Astrocyte (in vitro differentiated cells and primary cell): ENCODE results near the gene ARHGEF10L. TPM values are rescaled to one million over a fixed set of nuclear protein-coding genes. Genes with fewer than 3 reads are reported as not detected.

Experiments
- DNase-seq: peaks from one replicate; pipeline ENCODE4 v3.0.0-alpha.2; 2010; ENCODE audit warnings: low read depth
- FAIRE-seq: peaks from 2 replicates; lab custom pipeline; 2011; peaks lifted over from hg19 to GRCh38; lab: Jason Lieb, UNC
- H2AFZ ChIP-seq: 2 replicates; pipeline ENCODE4 v1.6.0; 2012; ENCODE audit warnings: low read depth, low read length, inconsistent platforms
- H3K27ac ChIP-seq: 2 replicates; pipeline ENCODE4 v1.5.1; 2011; ENCODE audit warnings: low read depth, low read length, inconsistent platforms
- H3K27me3 ChIP-seq: 2 replicates; pipeline ENCODE4 v1.6.0; 2011; ENCODE audit warnings: low read length, inconsistent platforms; ENCODE audit not compliant: insufficient read depth
- H3K36me3 ChIP-seq: 2 replicates; pipeline ENCODE4 v1.5.1; 2011; ENCODE audit warnings: low read length, inconsistent platforms; ENCODE audit not compliant: insufficient read depth
- H3K4me1 ChIP-seq: 2 replicates; pipeline ENCODE4 v1.5.1; 2011; ENCODE audit warnings: low read length, inconsistent platforms; ENCODE audit not compliant: insufficient read depth
- H3K4me2 ChIP-seq: 2 replicates; pipeline ENCODE4 v1.6.0; 2012; ENCODE audit warnings: low read length, inconsistent platforms
- H3K4me3 ChIP-seq: 2 replicates; pipeline ENCODE4 v1.5.1; 2011; ENCODE audit warnings: low read depth, mild to moderate bottlenecking, low read length, inconsistent platforms; ENCODE audit not compliant: insufficient read depth
- H3K79me2 ChIP-seq: 2 replicates; pipeline ENCODE4 v1.6.0; 2012; ENCODE audit warnings: mild to moderate bottlenecking, low read length, inconsistent platforms; ENCODE audit not compliant: insufficient read depth
- H3K9ac ChIP-seq: 2 replicates; pipeline ENCODE4 v1.6.0; 2012; ENCODE audit warnings: mild to moderate bottlenecking, low read length, inconsistent platforms
- H3K9me3 ChIP-seq: 2 replicates; pipeline ENCODE4 v1.5.1; 2012; ENCODE audit warnings: low read depth, mild to moderate bottlenecking, low read length, inconsistent platforms; ENCODE audit not compliant: insufficient read depth
- H4K20me1 ChIP-seq: 2 replicates; pipeline ENCODE4 v1.6.0; 2012; ENCODE audit warnings: low read length, inconsistent platforms; ENCODE audit not compliant: insufficient read depth
- H3K27ac Mint-ChIP-seq: one replicate; pipeline ENCODE4 v1.8.0; 2021; ENCODE audit warnings: mild to moderate bottlenecking, mixed read lengths; ENCODE audit not compliant: unreplicated experiment
- H3K27me3 Mint-ChIP-seq: one replicate; pipeline ENCODE4 v1.8.0; 2021; ENCODE audit warnings: low read depth, mixed read lengths; ENCODE audit not compliant: unreplicated experiment
- H3K36me3 Mint-ChIP-seq: one replicate; pipeline ENCODE4 v1.8.0; 2021; ENCODE audit warnings: low read depth, mixed read lengths; ENCODE audit not compliant: unreplicated experiment
- H3K4me1 Mint-ChIP-seq: one replicate; pipeline ENCODE4 v1.8.0; 2021; ENCODE audit warnings: low read depth, mixed read lengths; ENCODE audit not compliant: unreplicated experiment
- H3K4me3 Mint-ChIP-seq: one replicate; pipeline ENCODE4 v1.8.0; 2021; ENCODE audit warnings: mild to moderate bottlenecking, moderate library complexity, mixed read lengths; ENCODE audit not compliant: unreplicated experiment
- H3K9me3 Mint-ChIP-seq: one replicate; pipeline ENCODE4 v1.8.0; 2021; ENCODE audit warnings: mild to moderate bottlenecking, mixed read lengths; ENCODE audit not compliant: unreplicated experiment
- CTCF ChIP-seq: IDR thresholded peaks from 2 replicates; pipeline ENCODE4 v1.5.1; 2011; ENCODE audit warnings: low read depth, mild to moderate bottlenecking, inconsistent platforms, low read length, moderate library complexity; ENCODE audit not compliant: insufficient read depth
- EZH2 ChIP-seq: IDR thresholded peaks from 2 replicates; pipeline ENCODE4 v1.6.1; 2012; ENCODE audit warnings: mild to moderate bottlenecking, low read length, inconsistent platforms; ENCODE audit not compliant: insufficient read depth
- total RNA-seq: library from RNA; stranded (reverse); gene quantifications from 2 replicates; pipeline ENCODE4 v1.2.1, GENCODE V29; 2021

ARHGEF10L gene
- total RNA-seq, 1 donor from 2014 or later = 14.2 TPM

- H3K4me1 ChIP-seq = no peaks in the 10 kb centered on the region
- H3K36me3 Mint-ChIP-seq = peaks cover 4% of the 10 kb centered on the region
- DNase-seq (no peak), FAIRE-seq (no peak)
- H3K4me3 Mint-ChIP-seq = no peak overlapping the region
- H3K9ac ChIP-seq = no peak overlapping the region
- H3K9me3 ChIP-seq = no peaks in the 10 kb centered on the region
- H2AFZ ChIP-seq = no peak overlapping the region
- no peaks in the 10 kb centered on the region for H3K9me3 Mint-ChIP-seq
- no peak overlapping the region for H3K27ac Mint-ChIP-seq
- no peaks in the 10 kb centered on the region for H3K27me3 ChIP-seq
- H3K27me3 Mint-ChIP-seq = no peaks in the 10 kb centered on the region
- no peaks in the 10 kb centered on the region for H3K36me3 ChIP-seq
- no peak overlapping the region for H3K4me3 ChIP-seq
- no peaks in the 10 kb centered on the region for H3K4me1 Mint-ChIP-seq
- H3K27ac ChIP-seq = no peak overlapping the region
- H4K20me1 ChIP-seq = peaks cover 19% of the 10 kb centered on the region
- H3K79me2 ChIP-seq = no peaks in the 10 kb centered on the region
- TF ChIP-seq EZH2 (no peak), CTCF (no peak)
- no peak overlapping the region for H3K4me2 ChIP-seq
Measured at GRCh38 chr1:17600321-17600720, 60.8 kb downstream of the ARHGEF10L start.

- Mint-ChIP-seq H3K4me1 (no peaks in the 10 kb centered on the region), H3K4me3 (no peak overlapping the region), H3K36me3 (peaks cover 5% of the 10 kb centered on the region), H3K9me3 (no peaks in the 10 kb centered on the region), H3K27ac (no peak overlapping the region), H3K27me3 (no peaks in the 10 kb centered on the region)
- Histone ChIP-seq H3K4me2 (no peak overlapping the region), H3K36me3 (no peaks in the 10 kb centered on the region), H3K27ac (no peak overlapping the region), H4K20me1 (peaks cover 13% of the 10 kb centered on the region), H3K4me3 (no peak overlapping the region), H3K27me3 (no peaks in the 10 kb centered on the region), H2AFZ (no peak overlapping the region), H3K9ac (no peak overlapping the region), H3K9me3 (no peaks in the 10 kb centered on the region), H3K4me1 (no peaks in the 10 kb centered on the region), H3K79me2 (no peaks in the 10 kb centered on the region)
- FAIRE-seq (no peak), DNase-seq (no peak)
- TF ChIP-seq EZH2 (no peak), CTCF (no peak)
Measured at GRCh38 chr1:17601643-17602382, 62.3 kb downstream of the ARHGEF10L start.
